CD4-positive, alpha-beta T cell (primary cell): ENCODE measurements around the gene PRR5L. TPM values are rescaled to one million over a fixed set of nuclear protein-coding genes. Genes with fewer than 3 reads are reported as not detected.
A peak's percentile ranks its signal among the peaks of the same experiment; 100 is the strongest.

Source experiments
- ATAC-seq: fragments of 200-7000 bp; cut with Tn5 transposase; one replicate; pipeline ENCODE4 v1.10.0; 2022; ENCODE audit warnings: mild to moderate bottlenecking; ENCODE audit not compliant: poor library complexity
- CTCF ChIA-PET: fragments of 350-600 bp; sonication (Branson Sonifier 250); formaldehyde crosslinking; loops from one replicate; lab custom pipeline; 2021; ENCODE audit warnings: antibody characterized with exemption, inconsistent platforms; lab: Charles Lee
- POLR2A ChIA-PET: fragments of 350-600 bp; sonication (Branson Sonifier 250); formaldehyde crosslinking; loops from one replicate; lab custom pipeline; 2021; ENCODE audit warnings: antibody characterized with exemption, inconsistent platforms; lab: Charles Lee
- DNase-seq, 14 experiments: peaks; one replicate each; pipeline ENCODE4 v3.0.0-alpha.2; 2013 to 2020; ENCODE audit warnings: mixed read lengths in 2 of 14
- H3K27ac ChIP-seq, 2 donors: one replicate each; pipeline versions ENCODE4 v1.5.1 to v1.7.0; 2013; ENCODE audit warnings: low read length in 2 of 2, low read depth in 1 of 2, mild to moderate bottlenecking in 1 of 2
- H3K27me3 ChIP-seq, 2 experiments: 1 replicate in 1 of 2; 2 replicates in 1 of 2; pipeline versions ENCODE4 v1.6.1 to v1.7.0; 2013; ENCODE audit warnings: low read length in 2 of 2, control low read depth in 1 of 2, mild to moderate bottlenecking in 1 of 2, moderate library complexity in 1 of 2; ENCODE audit not compliant: insufficient read depth in 2 of 2, control insufficient read depth in 1 of 2
- H3K36me3 ChIP-seq: one replicate; pipeline ENCODE4 v1.6.1; 2013; ENCODE audit warnings: low read length, control low read depth; ENCODE audit not compliant: insufficient read depth
- H3K4me1 ChIP-seq: one replicate; pipeline ENCODE4 v1.6.1; 2013; ENCODE audit warnings: low read length, control low read depth; ENCODE audit not compliant: insufficient read depth
- H3K4me3 ChIP-seq: one replicate; pipeline ENCODE4 v1.5.1; 2013; ENCODE audit warnings: mild to moderate bottlenecking, low read length, moderate library complexity
- H3K9me3 ChIP-seq, 2 experiments: 1 replicate in 1 of 2; 2 replicates in 1 of 2; pipeline versions ENCODE4 v1.6.1 to v1.7.0; 2013; ENCODE audit warnings: low read length in 2 of 2, mild to moderate bottlenecking in 2 of 2, control low read depth in 1 of 2, moderate library complexity in 1 of 2; ENCODE audit not compliant: control insufficient read depth in 1 of 2, insufficient read depth in 1 of 2
- H3K27ac Mint-ChIP-seq: one replicate; pipeline ENCODE4 v1.8.0; 2020; ENCODE audit warnings: mixed read lengths
- H3K27me3 Mint-ChIP-seq: one replicate; pipeline ENCODE4 v1.8.0; 2021; ENCODE audit warnings: mixed read lengths
- H3K36me3 Mint-ChIP-seq: one replicate; pipeline ENCODE4 v1.8.0; 2021; ENCODE audit warnings: low read depth, mixed read lengths
- H3K4me1 Mint-ChIP-seq: one replicate; pipeline ENCODE4 v1.8.0; 2021; ENCODE audit warnings: low read depth, mixed read lengths
- H3K4me3 Mint-ChIP-seq: one replicate; pipeline ENCODE4 v1.8.0; 2020; ENCODE audit warnings: mild to moderate bottlenecking, mixed read lengths
- H3K9me3 Mint-ChIP-seq: one replicate; pipeline ENCODE4 v1.8.0; 2020; ENCODE audit warnings: mixed read lengths
- CTCF ChIP-seq: fragments of 200-600 bp; IDR thresholded peaks from one replicate; pipeline ENCODE4 v1.8.0; 2022; ENCODE audit warnings: antibody characterized with exemption, mild to moderate bottlenecking
- intact Hi-C, 2 experiments: fragments of 100-400 bp; cut with DNase I in 1 of 2; cut with micrococcal nuclease in 1 of 2; formaldehyde crosslinking; loops; one replicate each; pipeline versions ENCODE4 v1.15.1 to v1.9.0; 2023 to 2025; cut with DNase I, micrococcal nuclease
- total RNA-seq, 174 experiments: library from RNA in 2 of 174; stranded (reverse) in 2 of 174; gene quantifications; one replicate each; pipeline ENCODE4 v1.2.3 and lab custom pipeline; 2021 to 2026

The PRR5L gene
- total RNA-seq, 2 experiments from 2014 or later, result 5.4 to 7.6 TPM

DNA sequence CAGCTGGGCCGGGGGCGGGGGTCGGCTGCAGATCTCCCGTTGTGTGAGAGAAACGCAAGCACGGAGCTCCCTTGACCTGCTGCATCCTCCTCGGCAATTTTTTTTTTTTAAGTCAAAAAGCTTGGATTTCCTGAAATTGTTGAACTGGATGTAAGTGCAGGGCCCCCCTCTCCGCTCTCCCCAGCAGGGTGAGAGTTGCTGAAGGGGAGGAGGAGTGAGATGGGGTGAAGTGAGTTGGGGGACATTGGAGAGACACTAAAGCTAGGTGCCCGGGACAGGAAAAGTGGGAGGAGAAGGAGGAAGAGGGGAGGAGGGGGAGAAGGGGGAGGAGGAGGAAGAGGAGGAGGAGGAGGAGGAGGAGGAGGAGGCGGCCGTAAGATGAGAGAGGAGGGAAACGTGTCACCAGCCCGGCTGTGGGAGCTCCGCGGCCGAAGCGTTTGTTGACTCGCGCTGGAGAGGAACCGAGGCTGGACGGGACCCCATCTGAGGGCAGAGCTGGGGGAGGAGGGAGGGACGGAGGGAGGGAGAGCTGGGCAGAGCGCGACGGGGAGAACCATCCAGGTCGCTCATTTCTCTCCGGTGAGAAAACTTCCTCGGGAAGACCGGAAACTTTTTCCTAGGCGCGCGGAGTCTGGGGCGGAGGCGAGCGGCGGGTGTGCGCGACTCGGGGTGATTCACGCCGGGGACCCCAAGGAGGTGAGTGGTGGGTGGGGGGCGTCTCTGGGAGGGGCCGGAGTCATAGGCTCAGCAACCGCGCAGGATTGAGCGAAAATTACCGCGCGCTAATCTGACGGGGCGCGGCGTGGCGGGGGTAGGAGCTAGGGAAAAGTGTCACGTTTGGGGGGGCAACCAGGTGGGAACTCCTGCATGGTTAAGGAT, 80.2 kb downstream of the PRR5L start:
- ATAC-seq, result no peak
- CTCF ChIA-PET, result interaction anchor here (0.6 to 3.5 kb wide), 9 partner anchors 9 to 832 kb away, joined by 3 to 20 read pairs (median 4); partner anchors contain the start of gene TRAF6
- H3K27me3 Mint-ChIP-seq, result peaks cover 65% of the 10 kb centered on the region
- no peaks in the 10 kb centered on the region for H3K36me3 Mint-ChIP-seq
- peak overlapping the region; percentile 76 for H3K27ac Mint-ChIP-seq
- H3K4me1 ChIP-seq, result peaks cover 34% of the 10 kb centered on the region
- POLR2A ChIA-PET, result interaction anchor here (0.6 to 3.7 kb wide), 7 partner anchors 13 to 54 kb away, joined by 3 to 18 read pairs (median 3); no protein-coding TSS in a partner anchor
- H3K27ac ChIP-seq, result peak overlapping the region in 1 of 2 donors; percentile 23
- peak in 3 of 14 experiments; percentile 29 to 43 (median 33) for DNase-seq
- H3K9me3 ChIP-seq, result peaks cover 0 to 4% of the 10 kb centered on the region in 2 experiments
- no peaks in the 10 kb centered on the region for H3K36me3 ChIP-seq
- H3K4me1 Mint-ChIP-seq, result peaks cover 39% of the 10 kb centered on the region
- intact Hi-C loops, result no loop called here
- H3K9me3 Mint-ChIP-seq, result no peaks in the 10 kb centered on the region
- no peak for TF ChIP-seq CTCF
- H3K4me3 ChIP-seq, result peak overlapping the region; percentile 78
- peaks cover 12 to 28% of the 10 kb centered on the region in 2 experiments for H3K27me3 ChIP-seq
- H3K4me3 Mint-ChIP-seq, result peak overlapping the region; percentile 91

DNA sequence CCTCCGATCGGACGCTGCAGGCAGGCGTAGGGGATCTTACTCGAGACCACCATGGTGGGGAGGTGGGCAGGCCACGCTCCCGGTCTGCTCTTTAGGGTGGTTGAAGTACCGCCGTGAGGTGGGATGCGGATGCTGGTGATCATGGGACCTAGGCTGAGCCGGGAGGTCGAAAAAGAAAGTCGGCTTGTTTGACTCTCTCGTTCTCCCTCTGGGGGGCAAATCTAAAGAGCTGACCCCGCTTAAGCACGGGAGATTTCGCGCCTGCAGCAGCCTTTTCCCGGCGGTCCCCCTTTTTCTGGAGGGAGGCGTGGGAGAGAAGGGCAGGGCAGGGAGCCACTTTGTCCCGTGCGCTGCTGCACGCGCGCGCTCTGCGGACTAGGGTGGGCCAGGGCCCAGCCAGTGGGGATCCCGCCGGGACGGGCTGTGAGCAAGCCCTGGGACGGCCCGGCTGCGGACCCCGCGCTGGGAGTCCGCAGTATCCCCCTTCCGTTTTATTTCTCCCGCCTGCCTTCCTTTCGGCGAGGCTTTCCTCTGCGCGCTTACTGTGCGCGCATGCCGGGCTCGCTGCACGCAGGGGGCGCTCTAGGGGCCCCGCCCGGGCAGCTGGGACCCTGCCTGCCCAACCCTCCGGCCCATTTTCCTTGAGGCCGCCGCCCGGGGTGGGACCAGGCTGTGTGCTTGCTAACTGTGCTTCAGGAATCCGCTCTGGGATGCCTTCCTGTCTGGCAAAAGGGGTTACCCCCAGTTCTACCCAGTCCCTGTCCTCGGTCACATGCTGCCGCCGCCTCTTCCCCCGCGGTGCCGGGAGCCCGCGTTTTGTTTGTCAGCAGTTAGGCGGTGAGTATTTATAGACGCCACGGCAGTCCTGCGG, 81.0 kb downstream of the PRR5L start:
- POLR2A ChIA-PET, result interaction anchor here (1.0 to 3.7 kb wide), 6 partner anchors 13 to 75 kb away, joined by 3 to 18 read pairs (median 8); no protein-coding TSS in a partner anchor
- peak overlapping the region; percentile 91 for H3K4me3 Mint-ChIP-seq
- peak; percentile 42 for TF ChIP-seq CTCF
- Histone ChIP-seq H3K27ac (peak overlapping the region; percentile 23 to 46), H3K9me3 (peaks cover 0 to 4% of the 10 kb centered on the region in 2 experiments), H3K27me3 (peaks cover 12 to 28% of the 10 kb centered on the region in 2 experiments), H3K4me1 (peaks cover 42% of the 10 kb centered on the region), H3K36me3 (peaks cover 2% of the 10 kb centered on the region), H3K4me3 (peak overlapping the region; percentile 78)
- peak; percentile 14 to 80 (median 34) for DNase-seq
- H3K4me1 Mint-ChIP-seq, result peaks cover 39% of the 10 kb centered on the region
- intact Hi-C loops, result no loop called here
- CTCF ChIA-PET, result interaction anchor here (0.9 to 3.5 kb wide), 9 partner anchors 8 to 133 kb away, joined by 3 to 20 read pairs (median 5); partner anchors contain the start of gene TRAF6
- no peaks in the 10 kb centered on the region for H3K9me3 Mint-ChIP-seq
- H3K27ac Mint-ChIP-seq, result peak overlapping the region; percentile 86
- no peaks in the 10 kb centered on the region for H3K36me3 Mint-ChIP-seq
- H3K27me3 Mint-ChIP-seq, result peaks cover 60% of the 10 kb centered on the region
- peak; percentile 66 for ATAC-seq
